HCT116 (cell line): ENCODE results near the gene APC2. TPM values are rescaled to one million over a fixed set of nuclear protein-coding genes. Genes with fewer than 3 reads are reported as not detected.
A peak's percentile ranks its signal among the peaks of the same experiment; 100 is the strongest.
"Not testable (repeated sequence)": the region's sequence is repeated elsewhere in the genome, so short reads cannot be mapped to it uniquely, and the experiment has no call there.

Source experiments
- ATAC-seq: fragments of 200-7000 bp; cut with Tn5 transposase; 2 replicates; pipeline ENCODE4 v1.9.1; 2020; ENCODE audit warnings: mild to moderate bottlenecking, moderate library complexity
- BruUV-seq: library from RNA; stranded (reverse); fragments of 400-500 nt; replicated peaks from 2 replicates; lab custom pipeline; 2021; lab: Mats Ljungman, UMichigan
- CTCF ChIA-PET: fragments of 300-600 bp; sonication (Branson Sonifier 250); formaldehyde crosslinking; loops from one replicate; lab custom pipeline; 2021; ENCODE audit warnings: antibody characterized with exemption; lab: Charles Lee
- POLR2A ChIA-PET: fragments of 300-600, 350-600 bp; sonication (Branson Sonifier 250); formaldehyde crosslinking; loops from one replicate; lab custom pipeline; 2021; ENCODE audit warnings: antibody characterized with exemption; lab: Charles Lee
- RAD21 ChIA-PET, 2 experiments: fragments of 300-600 bp; sonication (Branson Sonifier 250); formaldehyde crosslinking; loops; one replicate each; lab custom pipeline; 2023; ENCODE audit warnings: low total read pairs in 2 of 2; ENCODE audit not compliant: uncharacterized antibody in 2 of 2, unreplicated experiment in 2 of 2, low non-redundant PET in 1 of 2; lab: Charles Lee
- DNase-seq: peaks from one replicate; pipeline ENCODE4 v3.0.0-alpha.2; 2010; ENCODE audit warnings: low read depth, low spot score
- H2AFZ ChIP-seq: fragments of 200-600 bp; shearing (Covaris generic), sonication (generic); 2 replicates; pipeline ENCODE4 v1.6.1; 2017; ENCODE audit warnings: low read depth, mixed run types, mixed read lengths, antibody characterized with exemption, low read length; ENCODE audit not compliant: poor library complexity, severe bottlenecking
- H3K27ac ChIP-seq: 2 replicates; pipeline ENCODE4 v1.5.1; 2012; ENCODE audit warnings: low read depth, low read length
- H3K27me3 ChIP-seq: fragments of 200-600 bp; sonication (generic); 2 replicates; pipeline ENCODE4 v1.6.1; 2016; ENCODE audit warnings: mixed run types, low read length, mixed read lengths; ENCODE audit not compliant: insufficient read depth
- H3K36me3 ChIP-seq, 2 experiments: fragments of 200-500 bp in 1 of 2; fragments of 200-600 bp in 1 of 2; sonication (Bioruptor generic) in 1 of 2; sonication (generic) in 1 of 2; 2 replicates each; pipeline versions ENCODE4 v1.5.1 to v1.6.1; 2014 to 2016; ENCODE audit warnings: low read length in 2 of 2, inconsistent platforms in 1 of 2, mixed read lengths in 1 of 2, mixed run types in 1 of 2; ENCODE audit not compliant: insufficient read depth in 2 of 2, control insufficient read depth in 1 of 2
- H3K4me1 ChIP-seq, 2 experiments: fragments of 200-600 bp in 1 of 2; sonication (generic) in 1 of 2; 2 replicates each; pipeline versions ENCODE4 v1.5.1 to v1.6.1; 2012 to 2017; ENCODE audit warnings: low read length in 2 of 2, inconsistent platforms in 1 of 2, mild to moderate bottlenecking in 1 of 2, mixed read lengths in 1 of 2, mixed run types in 1 of 2, moderate library complexity in 1 of 2; ENCODE audit not compliant: insufficient read depth in 2 of 2, control insufficient read depth in 1 of 2
- H3K4me2 ChIP-seq: fragments of 200-600 bp; sonication (generic); 2 replicates; pipeline ENCODE4 v1.6.1; 2017; ENCODE audit warnings: mixed run types, low read length, mixed read lengths
- H3K4me3 ChIP-seq, 2 experiments: fragments of 200-600 bp in 1 of 2; sonication (generic) in 1 of 2; replicated peaks in 1 of 2; 2 replicates each; pipeline ENCODE4 v1.5.1; 2011 to 2016; ENCODE audit warnings: low read length in 2 of 2, control low read depth in 1 of 2, low read depth in 1 of 2, mild to moderate bottlenecking in 1 of 2, mixed read lengths in 1 of 2, mixed run types in 1 of 2
- H3K79me2 ChIP-seq: fragments of 200-600 bp; sonication (generic); 2 replicates; pipeline ENCODE4 v1.6.1; 2017; ENCODE audit warnings: mild to moderate bottlenecking, mixed run types, low read length, moderate library complexity, mixed read lengths; ENCODE audit not compliant: insufficient read depth
- H3K9ac ChIP-seq: fragments of 200-600 bp; sonication (generic); 2 replicates; pipeline ENCODE4 v1.6.1; 2016; ENCODE audit warnings: low read length, mixed read lengths
- H3K9me2 ChIP-seq: fragments of 200-600 bp; sonication (generic), shearing (Covaris generic); 2 replicates; pipeline ENCODE4 v1.6.1; 2017; ENCODE audit warnings: mixed run types, mild to moderate bottlenecking, moderate library complexity; ENCODE audit not compliant: insufficient read depth
- H3K9me3 ChIP-seq, 2 experiments: fragments of 200-500 bp in 1 of 2; fragments of 200-600 bp in 1 of 2; sonication (Bioruptor generic) in 1 of 2; sonication (generic) in 1 of 2; 2 replicates each; pipeline ENCODE4 v1.6.1; 2014 to 2017; ENCODE audit warnings: low read length in 2 of 2, mixed read lengths in 2 of 2, inconsistent platforms in 1 of 2, low read depth in 1 of 2, mild to moderate bottlenecking in 1 of 2, mixed run types in 1 of 2, moderate library complexity in 1 of 2; ENCODE audit not compliant: control insufficient read depth in 1 of 2, insufficient read depth in 1 of 2
- H4K20me1 ChIP-seq: fragments of 200-600 bp; sonication (generic), shearing (Covaris generic); 2 replicates; pipeline ENCODE4 v1.6.1; 2017; ENCODE audit warnings: mixed run types, mild to moderate bottlenecking, moderate library complexity; ENCODE audit not compliant: insufficient read depth
- EZH2phosphoT487 ChIP-seq: fragments of 200-600 bp; IDR thresholded peaks from 2 replicates; pipeline ENCODE4 v1.6.1; 2018; ENCODE audit warnings: antibody characterized with exemption, borderline replicate concordance
- POLR2A ChIP-seq: IDR thresholded peaks from 2 replicates; pipeline ENCODE4 v1.7.0; 2011; ENCODE audit warnings: borderline replicate concordance; ENCODE audit not compliant: insufficient read depth, insufficient read length; ENCODE audit errors: extremely low read depth
- POLR2AphosphoS5 ChIP-seq: IDR thresholded peaks from 2 replicates; pipeline ENCODE4 v1.6.1; 2011; ENCODE audit warnings: mild to moderate bottlenecking, low read depth, low read length, moderate library complexity
- SRF ChIP-seq: IDR thresholded peaks from 2 replicates; pipeline ENCODE4 v1.6.1; 2012; ENCODE audit warnings: low read depth
- YY1 ChIP-seq: IDR thresholded peaks from 2 replicates; pipeline ENCODE4 v1.6.1; 2011; ENCODE audit warnings: low read length, low read depth, moderate library complexity, mild to moderate bottlenecking; ENCODE audit not compliant: insufficient replicate concordance; ENCODE audit errors: extremely low read depth
- intact Hi-C: fragments of 100-400 bp; cut with micrococcal nuclease; formaldehyde crosslinking; loops from 2 replicates; pipeline ENCODE4 v1.10.0; 2022
- total RNA-seq: library from RNA; stranded (reverse); gene quantifications from one replicate; pipeline ENCODE4 v1.2.1, GENCODE V29; 2021; ENCODE audit not compliant: unreplicated experiment
- TF ChIP-seq, protein P1 (sequence below), 3 experiments: fragments of 200-600 bp in 1 of 3; sonication (generic) in 1 of 3; IDR thresholded peaks in 2 of 3; conservative IDR thresholded peaks in 1 of 3; 2 replicates each; pipeline ENCODE4 v1.5.1; 2012 to 2017; ENCODE audit warnings: low read depth in 2 of 3, low read length in 2 of 3, antibody characterized with exemption in 1 of 3, borderline replicate concordance in 1 of 3, control low read depth in 1 of 3, mild to moderate bottlenecking in 1 of 3, mixed read lengths in 1 of 3, mixed run types in 1 of 3, moderate library complexity in 1 of 3; ENCODE audit not compliant: insufficient read depth in 1 of 3

APC2 gene
- total RNA-seq, 1 experiment from 2014 or later: 1.6 TPM

DNA sequence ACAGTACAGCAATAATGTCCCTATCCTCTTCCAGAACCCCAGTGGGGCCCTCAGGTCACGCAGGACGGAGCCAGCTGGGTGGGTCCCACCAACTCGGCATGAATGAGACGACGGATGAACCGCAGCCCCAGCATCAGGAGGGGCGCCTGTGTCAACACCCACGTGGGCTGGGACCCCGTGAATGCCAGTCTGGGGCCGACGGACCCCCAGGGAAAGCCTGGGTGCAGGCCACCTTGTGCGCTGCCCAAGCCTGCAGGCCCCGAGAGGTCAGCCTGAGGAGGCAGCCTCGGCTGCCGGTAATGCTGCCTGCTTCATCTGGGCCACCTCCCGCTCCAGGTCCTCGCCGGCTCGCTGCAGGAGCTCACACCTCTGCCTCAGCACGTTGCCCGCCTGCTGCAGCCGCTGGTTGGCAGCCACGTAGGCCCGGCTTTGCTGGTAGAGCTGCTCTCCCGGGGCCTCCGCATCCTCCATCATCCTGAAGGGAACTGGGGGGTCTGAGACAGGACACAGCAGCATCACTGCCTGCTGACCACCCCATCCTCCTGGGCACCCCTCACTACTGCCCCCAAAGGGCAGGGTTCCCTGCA is 24.9 kb downstream of the APC2 start:
- TF ChIP-seq YY1 (no peak), POLR2AphosphoS5 (0 out of 2 replicates have a peak, but pooled peaks have one; percentile 4)
- TF ChIP-seq, all 23 proteins: peak for 1
- Histone ChIP-seq H2AFZ (no peak overlapping the region), H3K9ac (no peak overlapping the region), H3K4me3 (no peak overlapping the region), H3K79me2 (peaks cover 34% of the 10 kb centered on the region), H4K20me1 (no peaks in the 10 kb centered on the region), H3K4me2 (no peak overlapping the region), H3K9me2 (no peaks in the 10 kb centered on the region), H3K4me1 (peaks cover 22 to 44% of the 10 kb centered on the region in 2 experiments), H3K27me3 (no peaks in the 10 kb centered on the region), H3K27ac (no peak overlapping the region; the same call in 1 of the 2 replicates), H3K36me3 (peaks cover 3 to 5% of the 10 kb centered on the region in 2 experiments; a peak in 2 of 4 replicates), H3K9me3 (no peaks in the 10 kb centered on the region)
- no TSS peak for BruUV-seq
- intact Hi-C loops: no loop called here
- ChIA-PET CTCF (no interaction called here), RAD21 (no interaction called here), POLR2A (interaction anchor here (1.4 to 1.7 kb wide), 2 partner anchors 19 to 20 kb away, joined by 4 to 5 read pairs; no protein-coding TSS in a partner anchor)
- DNase-seq (no peak), ATAC-seq (no peak)

DNA sequence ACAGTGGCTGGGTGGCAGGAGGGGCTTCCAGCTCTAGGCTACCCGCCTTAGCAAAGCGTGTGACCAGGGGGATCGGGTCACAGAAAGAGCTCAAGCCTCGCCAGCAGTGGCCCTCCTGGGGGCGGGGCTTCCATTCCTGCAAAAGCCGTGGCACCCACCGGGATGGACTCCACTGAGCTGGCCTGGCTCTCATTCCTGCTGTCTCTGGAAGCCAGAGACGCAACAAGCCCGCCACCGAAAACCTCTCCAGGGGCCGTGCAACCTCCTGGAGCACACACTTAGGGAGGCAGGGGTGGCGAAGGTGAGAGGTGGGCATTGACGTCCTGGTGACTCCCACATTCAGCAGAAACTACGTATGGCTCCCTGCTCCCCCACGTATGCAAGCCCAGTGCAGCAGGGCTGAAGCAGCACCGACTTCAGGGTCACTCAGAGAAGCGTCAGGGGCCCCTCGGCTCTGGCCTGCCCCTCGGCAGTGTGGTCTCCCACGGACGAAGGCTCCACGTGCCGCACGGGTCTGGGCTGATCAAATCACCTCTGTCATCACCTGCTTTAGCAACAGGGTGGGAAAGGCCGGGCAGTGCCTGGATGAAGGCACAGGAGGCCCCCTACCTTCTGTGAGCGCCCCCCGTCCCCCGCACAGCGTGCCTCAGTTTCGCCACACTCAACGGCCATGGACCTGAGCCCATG is 26.0 kb downstream of the APC2 start:
- no peak for TF ChIP-seq EZH2phosphoT487
- no peak for TF ChIP-seq SRF
- TF ChIP-seq, protein P1, sequence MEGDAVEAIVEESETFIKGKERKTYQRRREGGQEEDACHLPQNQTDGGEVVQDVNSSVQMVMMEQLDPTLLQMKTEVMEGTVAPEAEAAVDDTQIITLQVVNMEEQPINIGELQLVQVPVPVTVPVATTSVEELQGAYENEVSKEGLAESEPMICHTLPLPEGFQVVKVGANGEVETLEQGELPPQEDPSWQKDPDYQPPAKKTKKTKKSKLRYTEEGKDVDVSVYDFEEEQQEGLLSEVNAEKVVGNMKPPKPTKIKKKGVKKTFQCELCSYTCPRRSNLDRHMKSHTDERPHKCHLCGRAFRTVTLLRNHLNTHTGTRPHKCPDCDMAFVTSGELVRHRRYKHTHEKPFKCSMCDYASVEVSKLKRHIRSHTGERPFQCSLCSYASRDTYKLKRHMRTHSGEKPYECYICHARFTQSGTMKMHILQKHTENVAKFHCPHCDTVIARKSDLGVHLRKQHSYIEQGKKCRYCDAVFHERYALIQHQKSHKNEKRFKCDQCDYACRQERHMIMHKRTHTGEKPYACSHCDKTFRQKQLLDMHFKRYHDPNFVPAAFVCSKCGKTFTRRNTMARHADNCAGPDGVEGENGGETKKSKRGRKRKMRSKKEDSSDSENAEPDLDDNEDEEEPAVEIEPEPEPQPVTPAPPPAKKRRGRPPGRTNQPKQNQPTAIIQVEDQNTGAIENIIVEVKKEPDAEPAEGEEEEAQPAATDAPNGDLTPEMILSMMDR (IDR thresholded peaks at IDR 0.05 in 2 of 3, conservative IDR thresholded peaks at IDR 0.05 in 1 of 3; ENCODE audit: borderline replicate concordance in 1 of 3, insufficient read depth in 1 of 3, low read depth in 2 of 3, low read length in 2 of 3): no peak
- TF ChIP-seq POLR2A: no peak
- H4K20me1 ChIP-seq: no peaks in the 10 kb centered on the region
- DNase-seq (no peak), ATAC-seq (no peak)
- H2AFZ ChIP-seq: no peak overlapping the region
- intact Hi-C loops: no loop called here
- no peak overlapping the region for H3K27ac ChIP-seq
- H3K4me3 ChIP-seq: no peak overlapping the region
- H3K9me2 ChIP-seq: no peaks in the 10 kb centered on the region
- BruUV-seq: no TSS peak
- POLR2A ChIA-PET: interaction anchor here (1.4 kb wide), 1 partner anchor 21 kb away, joined by 4 read pairs; no protein-coding TSS in a partner anchor
- H3K27me3 ChIP-seq: no peaks in the 10 kb centered on the region
- no peak overlapping the region for H3K4me2 ChIP-seq
- peaks cover 18 to 34% of the 10 kb centered on the region in 2 experiments for H3K4me1 ChIP-seq
- RAD21 ChIA-PET: no interaction called here
- H3K9me3 ChIP-seq: no peaks in the 10 kb centered on the region
- peaks cover 3 to 5% of the 10 kb centered on the region in 2 experiments; a peak in 2 of 4 replicates for H3K36me3 ChIP-seq
- H3K79me2 ChIP-seq: peaks cover 34% of the 10 kb centered on the region
- no peak overlapping the region for H3K9ac ChIP-seq
- CTCF ChIA-PET: no interaction called here

DNA sequence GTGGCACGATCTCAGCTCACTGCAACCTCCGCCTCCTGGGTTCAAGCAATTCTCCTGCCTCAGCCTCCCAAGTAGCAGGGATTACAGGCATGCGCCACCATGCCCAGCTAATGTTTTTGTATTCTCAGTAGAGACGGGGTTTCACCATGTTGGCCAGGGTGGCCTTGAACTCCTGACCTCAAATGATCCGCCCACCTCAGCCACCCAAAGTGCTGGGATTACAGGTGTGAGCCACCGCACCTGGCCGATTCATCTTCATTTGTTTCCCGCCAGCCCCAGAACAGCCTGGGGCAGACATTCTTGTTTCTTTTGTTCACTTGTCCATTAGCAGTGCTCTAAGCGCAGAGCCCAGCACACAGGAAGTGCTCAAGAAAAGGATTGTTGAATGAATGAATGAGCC is 27.1 kb downstream of the APC2 start:
- BruUV-seq, H4K20me1 ChIP-seq, H3K27me3 ChIP-seq, H3K36me3 ChIP-seq, DNase-seq, ATAC-seq, CTCF ChIA-PET, H2AFZ ChIP-seq, H3K27ac ChIP-seq, RAD21 ChIA-PET, H3K9me2 ChIP-seq, intact Hi-C loops, H3K9me3 ChIP-seq: not testable (repeated sequence)
- Histone ChIP-seq H3K4me2 (peak overlapping the region; percentile 97), H3K4me3 (peak overlapping the region in 1 of 2 experiments; percentile 96; a peak in 1 of 4 replicates), H3K4me1 (peaks cover 6 to 22% of the 10 kb centered on the region in 2 experiments; a peak in 3 of 4 replicates), H3K9ac (0 out of 2 replicates have a peak overlapping the region, but pooled peaks have one; percentile 34), H3K79me2 (peaks cover 34% of the 10 kb centered on the region)
- POLR2A ChIA-PET: interaction anchor here (1.2 kb wide), 1 partner anchor 14 kb away, joined by 4 read pairs; the partner anchor contains the start of gene REEP6
